Breast epithelium (tissue), 4 donors: ENCODE results near the gene PYGB. TPM values are rescaled to one million over a fixed set of nuclear protein-coding genes. Genes with fewer than 3 reads are reported as not detected.

Experiments
- DNase-seq, 2 donors: peaks; one replicate each; pipeline ENCODE4 v3.0.0-alpha.2; 2019; ENCODE audit warnings: low spot score in 2 of 2
- H3K27ac ChIP-seq, 2 donors: fragments of 200-600 bp; sonication (generic) in 1 of 2; one replicate each; pipeline ENCODE4 v1.5.1; 2016 to 2019; ENCODE audit warnings: mild to moderate bottlenecking in 1 of 2
- H3K27me3 ChIP-seq, 2 donors: fragments of 200-600 bp; sonication (generic) in 1 of 2; one replicate each; pipeline versions ENCODE4 v1.5.1 to v1.6.0; 2017 to 2019; ENCODE audit warnings: control low read depth in 1 of 2, mild to moderate bottlenecking in 1 of 2
- H3K36me3 ChIP-seq: fragments of 200-600 bp; one replicate; pipeline ENCODE4 v1.5.1; 2019
- H3K4me1 ChIP-seq, 2 donors: fragments of 200-600 bp; sonication (generic); one replicate each; pipeline ENCODE4 v1.5.1; 2016 to 2019; ENCODE audit warnings: control low read depth in 1 of 2
- H3K4me3 ChIP-seq, 3 donors: fragments of 200-600 bp; sonication (generic); 1 replicate in 2 of 3; 2 replicates in 1 of 3; pipeline ENCODE4 v1.5.1; 2016 to 2019; ENCODE audit warnings: mild to moderate bottlenecking in 3 of 3, moderate library complexity in 2 of 3
- H3K9me3 ChIP-seq, 2 donors: fragments of 200-600 bp; sonication (generic) in 1 of 2; one replicate each; pipeline ENCODE4 v1.5.1; 2016 to 2019; ENCODE audit warnings: control low read depth in 1 of 2
- CTCF ChIP-seq, 3 donors: fragments of 450-650 bp; IDR thresholded peaks; one replicate each; pipeline ENCODE4 v1.5.1; 2016 to 2017; ENCODE audit warnings: antibody characterized with exemption in 3 of 3, mild to moderate bottlenecking in 3 of 3, moderate library complexity in 3 of 3
- POLR2A ChIP-seq: fragments of 450-650 bp; IDR thresholded peaks from one replicate; pipeline ENCODE4 v1.6.1; 2016; ENCODE audit warnings: antibody characterized with exemption, mild to moderate bottlenecking, moderate library complexity
- POLR2AphosphoS5 ChIP-seq, 3 donors: sonication (generic); formaldehyde crosslinking; IDR thresholded peaks; one replicate each; pipeline ENCODE4 v1.6.1; 2017; ENCODE audit warnings: antibody characterized with exemption in 3 of 3
- intact Hi-C: fragments of 100-400 bp; cut with DNase I; formaldehyde crosslinking; loops from one replicate; pipeline ENCODE4 v1.15.1; 2023; ENCODE audit warnings: low total_unique reads
- total RNA-seq, 3 donors: library from RNA; depleted of rRNA; stranded (reverse); fragments of >200 nt; gene quantifications; one replicate each; pipeline ENCODE4 v1.1.0, GENCODE V29; 2016

Gene PYGB
- total RNA-seq, 3 donors from 2014 or later: 95.7 to 128 (median 121) TPM

GRCh38 chr20:25320035-25320800 lies 72.3 kb downstream of the PYGB start:
- Histone ChIP-seq H3K4me3 (no peak overlapping the region), H3K36me3 (no peaks in the 10 kb centered on the region), H3K27me3 (no peaks in the 10 kb centered on the region), H3K4me1 (no peaks in the 10 kb centered on the region), H3K27ac (no peak overlapping the region), H3K9me3 (no peaks in the 10 kb centered on the region)
- intact Hi-C loops: no loop called here
- DNase-seq: no peak
- TF ChIP-seq CTCF (IDR thresholded peaks at IDR 0.05): no peak
- TF ChIP-seq POLR2AphosphoS5 (IDR thresholded peaks at IDR 0.05): no peak
- TF ChIP-seq POLR2A: no peak

GRCh38 chr20:25321262-25321831 lies 73.5 kb downstream of the PYGB start:
- H3K4me3 ChIP-seq: no peak overlapping the region
- no peak overlapping the region for H3K27ac ChIP-seq
- H3K27me3 ChIP-seq: no peaks in the 10 kb centered on the region
- DNase-seq: no peak
- no peaks in the 10 kb centered on the region for H3K4me1 ChIP-seq
- TF ChIP-seq POLR2A (no peak), CTCF (IDR thresholded peaks at IDR 0.05) (no peak), POLR2AphosphoS5 (IDR thresholded peaks at IDR 0.05) (no peak)
- no peaks in the 10 kb centered on the region for H3K9me3 ChIP-seq
- no peaks in the 10 kb centered on the region for H3K36me3 ChIP-seq
- intact Hi-C loops: no loop called here

GRCh38 chr20:25321991-25322390 lies 74.1 kb downstream of the PYGB start:
- H3K27me3 ChIP-seq: no peaks in the 10 kb centered on the region
- no peak overlapping the region for H3K4me3 ChIP-seq
- no peak overlapping the region for H3K27ac ChIP-seq
- TF ChIP-seq CTCF (IDR thresholded peaks at IDR 0.05): no peak
- no peak for TF ChIP-seq POLR2AphosphoS5 (IDR thresholded peaks at IDR 0.05)
- TF ChIP-seq POLR2A: no peak
- no peaks in the 10 kb centered on the region for H3K9me3 ChIP-seq
- intact Hi-C loops: no loop called here
- H3K4me1 ChIP-seq: no peaks in the 10 kb centered on the region
- no peak for DNase-seq
- no peaks in the 10 kb centered on the region for H3K36me3 ChIP-seq

- no peak for DNase-seq
- Histone ChIP-seq H3K4me1 (no peaks in the 10 kb centered on the region), H3K9me3 (no peaks in the 10 kb centered on the region), H3K36me3 (no peaks in the 10 kb centered on the region), H3K27ac (no peak overlapping the region), H3K27me3 (no peaks in the 10 kb centered on the region), H3K4me3 (no peak overlapping the region)
- no peak for TF ChIP-seq POLR2A
- no peak for TF ChIP-seq POLR2AphosphoS5 (IDR thresholded peaks at IDR 0.05)
- TF ChIP-seq CTCF (IDR thresholded peaks at IDR 0.05): no peak
- intact Hi-C loops: no loop called here
Observed at GRCh38 chr20:25323496-25324246, 75.8 kb downstream of the PYGB start.

GRCh38 chr20:25324412-25324811 lies 76.5 kb downstream of the PYGB start:
- DNase-seq: no peak
- H3K27ac ChIP-seq: no peak overlapping the region
- intact Hi-C loops: no loop called here
- H3K27me3 ChIP-seq: no peaks in the 10 kb centered on the region
- no peak overlapping the region for H3K4me3 ChIP-seq
- H3K4me1 ChIP-seq: no peaks in the 10 kb centered on the region
- TF ChIP-seq CTCF (IDR thresholded peaks at IDR 0.05): no peak
- peak in 1 of 3 donors; percentile 31 for TF ChIP-seq POLR2AphosphoS5 (IDR thresholded peaks at IDR 0.05)
- no peak for TF ChIP-seq POLR2A
- H3K9me3 ChIP-seq: no peaks in the 10 kb centered on the region
- H3K36me3 ChIP-seq: no peaks in the 10 kb centered on the region
